RWPE2 (cell line): Measurements from ENCODE around the gene SORCS2.

Experiments
- ATAC-seq: fragments of 200-7000 bp; cut with Tn5 transposase; 3 replicates; pipeline ENCODE4 v1.9.1; 2021; ENCODE audit warnings: low read depth
- DNase-seq: peaks from one replicate; pipeline ENCODE4 v3.0.0-alpha.2; 2020; ENCODE audit warnings: low spot score
- H3K27ac ChIP-seq: fragments of 450-650 bp; 2 replicates; pipeline ENCODE4 v1.5.1; 2017; ENCODE audit warnings: mild to moderate bottlenecking; ENCODE audit not compliant: poor library complexity, severe bottlenecking
- H3K27me3 ChIP-seq: fragments of 250-450 bp; sonication (Bioruptor Pico); 2 replicates; pipeline ENCODE4 v1.5.1; 2021; ENCODE audit warnings: mild to moderate bottlenecking, moderate library complexity; ENCODE audit not compliant: insufficient read depth, poor library complexity, severe bottlenecking
- H3K36me3 ChIP-seq: fragments of 250-450 bp; sonication (Bioruptor Pico); 2 replicates; pipeline ENCODE4 v1.5.1; 2020; ENCODE audit warnings: low read depth, mild to moderate bottlenecking, moderate library complexity
- H3K4me1 ChIP-seq: fragments of 250-450 bp; sonication (Bioruptor Pico); 2 replicates; pipeline ENCODE4 v1.5.1; 2021; ENCODE audit warnings: mild to moderate bottlenecking, moderate library complexity; ENCODE audit not compliant: insufficient read depth, poor library complexity, severe bottlenecking
- H3K4me3 ChIP-seq: fragments of 250-450 bp; sonication (Bioruptor Pico); 2 replicates; pipeline ENCODE4 v1.5.1; 2021; ENCODE audit warnings: mild to moderate bottlenecking, moderate library complexity; ENCODE audit not compliant: severe bottlenecking
- H3K9me3 ChIP-seq: fragments of 250-450 bp; sonication (Bioruptor Pico); 2 replicates; pipeline ENCODE4 v1.5.1; 2021; ENCODE audit warnings: mild to moderate bottlenecking, moderate library complexity; ENCODE audit not compliant: severe bottlenecking
- CTCF ChIP-seq: fragments of 450-650 bp; IDR thresholded peaks from one replicate; pipeline ENCODE4 v1.5.1; 2017; ENCODE audit warnings: mild to moderate bottlenecking, moderate library complexity; ENCODE audit not compliant: poor library complexity, severe bottlenecking

Gene SORCS2

GRCh38 chr4:7379719-7380118 is 187.4 kb downstream of the SORCS2 start:
- H3K27me3 ChIP-seq = no peaks in the 10 kb centered on the region
- H3K4me1 ChIP-seq = no peaks in the 10 kb centered on the region
- peak; percentile 20 for DNase-seq
- no peak for TF ChIP-seq CTCF
- H3K4me3 ChIP-seq = no peak overlapping the region
- no peaks in the 10 kb centered on the region for H3K36me3 ChIP-seq
- no peaks in the 10 kb centered on the region for H3K9me3 ChIP-seq
- H3K27ac ChIP-seq = no peak overlapping the region
- ATAC-seq = no peak

- Histone ChIP-seq H3K4me1 (no peaks in the 10 kb centered on the region), H3K4me3 (no peak overlapping the region), H3K27ac (no peak overlapping the region), H3K9me3 (no peaks in the 10 kb centered on the region), H3K36me3 (no peaks in the 10 kb centered on the region), H3K27me3 (no peaks in the 10 kb centered on the region)
- DNase-seq (peak; percentile 42), ATAC-seq (0 out of 3 replicates have a peak, but pooled peaks have one; percentile 12)
- TF ChIP-seq CTCF = no peak
These were observed 189.0 kb downstream of the SORCS2 start for GRCh38 chr4:7381221-7381889.

- ATAC-seq = no peak
- Histone ChIP-seq H3K4me1 (no peaks in the 10 kb centered on the region), H3K27me3 (no peaks in the 10 kb centered on the region), H3K27ac (no peak overlapping the region), H3K9me3 (no peaks in the 10 kb centered on the region), H3K36me3 (no peaks in the 10 kb centered on the region), H3K4me3 (no peak overlapping the region)
- no peak for TF ChIP-seq CTCF
- DNase-seq = peak; percentile 38
These were observed 189.7 kb downstream of the SORCS2 start for GRCh38 chr4:7381890-7382633.

- peak; percentile 44 for DNase-seq
- Histone ChIP-seq H3K4me3 (no peak overlapping the region), H3K36me3 (no peaks in the 10 kb centered on the region), H3K9me3 (no peaks in the 10 kb centered on the region), H3K27me3 (no peaks in the 10 kb centered on the region), H3K4me1 (no peaks in the 10 kb centered on the region), H3K27ac (no peak overlapping the region)
- no peak for ATAC-seq
- TF ChIP-seq CTCF = no peak
These were observed 190.3 kb downstream of the SORCS2 start for GRCh38 chr4:7382634-7383014.

GRCh38 chr4:7383266-7383665 is 190.9 kb downstream of the SORCS2 start:
- no peaks in the 10 kb centered on the region for H3K36me3 ChIP-seq
- no peak overlapping the region for H3K27ac ChIP-seq
- no peaks in the 10 kb centered on the region for H3K4me1 ChIP-seq
- no peak for ATAC-seq
- H3K4me3 ChIP-seq = no peak overlapping the region
- no peak for TF ChIP-seq CTCF
- peak; percentile 4 for DNase-seq
- no peaks in the 10 kb centered on the region for H3K27me3 ChIP-seq
- H3K9me3 ChIP-seq = no peaks in the 10 kb centered on the region
